HepG2 (cell line): ENCODE results near the gene FOSL2. TPM values are rescaled to one million over a fixed set of nuclear protein-coding genes. Genes with fewer than 3 reads are reported as not detected.

Experiments used
- DRAP1 ChIP-seq: IDR thresholded peaks from 2 replicates; pipeline ENCODE4 v1.6.1; 2016; ENCODE audit warnings: missing genetic modification reagents, missing compliant biosample characterization
- ELF3 ChIP-seq: IDR thresholded peaks from 2 replicates; pipeline ENCODE4 v1.6.1; 2016; ENCODE audit warnings: missing genetic modification reagents, missing compliant biosample characterization
- FOXO1 ChIP-seq: sonication (generic); formaldehyde crosslinking; IDR thresholded peaks from 2 replicates; pipeline ENCODE4 v1.4.0; 2020; ENCODE audit warnings: missing genetic modification reagents
- HDAC1 ChIP-seq: sonication (generic); formaldehyde crosslinking; IDR thresholded peaks from 2 replicates; pipeline ENCODE4 v1.5.1; 2020; ENCODE audit warnings: mild to moderate bottlenecking, missing genetic modification reagents
- HHEX ChIP-seq: IDR thresholded peaks from 2 replicates; pipeline ENCODE4 v1.6.1; 2016; ENCODE audit warnings: control low read depth
- NAIF1 ChIP-seq: sonication (generic); formaldehyde crosslinking; IDR thresholded peaks from 2 replicates; pipeline ENCODE4 v1.5.0; 2020; ENCODE audit warnings: mild to moderate bottlenecking, missing genetic modification reagents, borderline replicate concordance
- RERE ChIP-seq: IDR thresholded peaks from 2 replicates; pipeline ENCODE4 v1.6.1; 2016; ENCODE audit warnings: low read depth, missing genetic modification reagents, missing compliant biosample characterization
- RXRB ChIP-seq: IDR thresholded peaks from 2 replicates; pipeline ENCODE4 v1.6.1; 2016; ENCODE audit warnings: borderline replicate concordance, missing genetic modification reagents, missing compliant biosample characterization
- SOX13 ChIP-seq, 3 experiments: fragments of 450-650 bp in 1 of 3; sonication (generic) in 1 of 3; formaldehyde crosslinking in 1 of 3; IDR thresholded peaks in 2 of 3; conservative IDR thresholded peaks in 1 of 3; 2 replicates each; pipeline versions ENCODE4 v1.5.0 to v1.6.1; 2016 to 2020; ENCODE audit warnings: antibody characterized with exemption in 1 of 3, mild to moderate bottlenecking in 1 of 3, missing compliant biosample characterization in 1 of 3, missing genetic modification reagents in 1 of 3, moderate library complexity in 1 of 3
- TFDP1 ChIP-seq: IDR thresholded peaks from 2 replicates; pipeline ENCODE4 v1.6.1; 2016; ENCODE audit warnings: missing compliant biosample characterization, missing genetic modification reagents, borderline replicate concordance
- ZNF710 ChIP-seq: sonication (generic); formaldehyde crosslinking; IDR thresholded peaks from 2 replicates; pipeline ENCODE4 v1.5.0; 2020; ENCODE audit warnings: mild to moderate bottlenecking, missing genetic modification reagents, borderline replicate concordance
- ZNF740 ChIP-seq: sonication (generic); formaldehyde crosslinking; IDR thresholded peaks from 2 replicates; pipeline ENCODE4 v1.4.0; 2020; ENCODE audit warnings: missing genetic modification reagents
- ZZZ3 ChIP-seq: sonication (generic); formaldehyde crosslinking; IDR thresholded peaks from 2 replicates; pipeline ENCODE4 v1.4.0; 2020; ENCODE audit warnings: missing genetic modification reagents, mild to moderate bottlenecking, borderline replicate concordance
- polyA plus RNA-seq, 8 experiments: library from polyadenylated mRNA; depleted of rRNA in 3 of 8; stranded (reverse) in 7 of 8; unstranded in 1 of 8; fragments of >200 nt; fragmentation: Illumina TruSeq in 4 of 8; extraction: Trizol in 4 of 8; gene quantifications; 2 replicates each; pipeline versions ENCODE4 v1.2.1 to v1.2.3, GENCODE V29; 2011 to 2016; ENCODE audit warnings: low read depth in 4 of 8, missing spikeins in 1 of 8, mixed read lengths in 1 of 8; ENCODE audit not compliant: insufficient read depth in 1 of 8
- total RNA-seq, 5 experiments: library from RNA; depleted of rRNA; stranded (reverse); fragments of >200 nt; fragmentation: Illumina TruSeq; extraction: Trizol; gene quantifications; 2 replicates each; pipeline ENCODE4 v1.2.3, GENCODE V29; 2016; ENCODE audit warnings: low read depth in 1 of 5

The FOSL2 gene
- total and polyA plus RNA-seq, 2 of the 13 experiments (the other 11 are each of a cell fraction or from before 2014, with no cell fraction given), result 3.4 to 18.1 TPM

GRCh38 chr2:28391564-28392296, 928 bp upstream of the FOSL2 start (continued):
- TF ChIP-seq RERE, result no peak
- TF ChIP-seq TFDP1 (CRISPR knock-in tag), result peak; percentile 77; the same call in 1 of the 2 replicates
- TF ChIP-seq DRAP1 (CRISPR knock-in tag), result peak; percentile 47; the same call in 1 of the 2 replicates
- peak; percentile 26 for TF ChIP-seq HDAC1 (CRISPR knock-in tag)
- TF ChIP-seq NAIF1, result 0 out of 2 replicates have a peak, but pooled peaks have one; percentile 29
- no peak for TF ChIP-seq ZNF740 (CRISPR knock-in tag)
- TF ChIP-seq SOX13 (IDR thresholded peaks at IDR 0.05), result no peak; the same call in 1 of the 2 replicates
- TF ChIP-seq SOX13 (CRISPR knock-in tag; conservative IDR thresholded peaks at IDR 0.05 in 1 of 2, IDR thresholded peaks at IDR 0.05 in 1 of 2), result peak in 1 of 2 experiments; percentile 29; a peak in 1 of 4 replicates
- peak; percentile 68; the same call in 1 of the 2 replicates for TF ChIP-seq ZZZ3 (CRISPR knock-in tag)
- TF ChIP-seq ELF3 (CRISPR knock-in tag), result peak; percentile 40; the same call in 1 of the 2 replicates
- peak; percentile 57; the same call in 1 of the 2 replicates for TF ChIP-seq RXRB (CRISPR knock-in tag)
- no peak for TF ChIP-seq ZNF710 (CRISPR knock-in tag)
- TF ChIP-seq HHEX (CRISPR knock-in tag), result no peak
- TF ChIP-seq FOXO1 (CRISPR knock-in tag), result peak; percentile 9; the same call in 1 of the 2 replicates
